ENCODE results near the gene ZNF107. TPM values are rescaled to one million over a fixed set of nuclear protein-coding genes. Genes with fewer than 3 reads are reported as not detected.

The ZNF107 gene
- total RNA-seq, 1 donor, result 1.8 TPM

DNA sequence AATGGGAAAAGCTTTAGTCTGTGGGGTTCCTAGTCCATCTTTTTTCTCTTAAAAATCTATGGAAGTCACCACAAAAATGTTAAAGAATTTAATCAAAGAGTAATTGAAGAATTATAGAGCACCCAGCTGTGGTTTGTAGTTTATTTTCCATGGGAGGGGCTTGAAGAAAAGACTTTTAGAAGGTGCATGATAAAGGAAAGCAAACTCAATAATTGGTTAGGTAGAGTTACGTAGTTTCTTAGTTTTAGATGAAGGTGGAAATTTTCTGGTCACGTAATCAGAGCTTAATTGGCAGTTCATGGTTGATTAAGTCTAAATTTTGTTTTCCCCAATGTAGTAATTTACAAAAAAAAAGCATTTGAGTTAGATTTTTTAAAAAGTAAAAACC lies 724 bp downstream of the ZNF107 start:
- H3K27ac ChIP-seq (ENCODE audit: low read depth, low read length), result peak overlapping the region; percentile 63
- no peaks in the 10 kb centered on the region for H3K9me3 ChIP-seq (ENCODE audit: low read depth, low read length)
- H3K36me3 ChIP-seq (ENCODE audit: insufficient read depth, low read length), result peaks cover 8% of the 10 kb centered on the region
- peaks cover 3% of the 10 kb centered on the region for H3K4me1 ChIP-seq (ENCODE audit: insufficient read depth, low read length)
- TF ChIP-seq, protein P1, sequence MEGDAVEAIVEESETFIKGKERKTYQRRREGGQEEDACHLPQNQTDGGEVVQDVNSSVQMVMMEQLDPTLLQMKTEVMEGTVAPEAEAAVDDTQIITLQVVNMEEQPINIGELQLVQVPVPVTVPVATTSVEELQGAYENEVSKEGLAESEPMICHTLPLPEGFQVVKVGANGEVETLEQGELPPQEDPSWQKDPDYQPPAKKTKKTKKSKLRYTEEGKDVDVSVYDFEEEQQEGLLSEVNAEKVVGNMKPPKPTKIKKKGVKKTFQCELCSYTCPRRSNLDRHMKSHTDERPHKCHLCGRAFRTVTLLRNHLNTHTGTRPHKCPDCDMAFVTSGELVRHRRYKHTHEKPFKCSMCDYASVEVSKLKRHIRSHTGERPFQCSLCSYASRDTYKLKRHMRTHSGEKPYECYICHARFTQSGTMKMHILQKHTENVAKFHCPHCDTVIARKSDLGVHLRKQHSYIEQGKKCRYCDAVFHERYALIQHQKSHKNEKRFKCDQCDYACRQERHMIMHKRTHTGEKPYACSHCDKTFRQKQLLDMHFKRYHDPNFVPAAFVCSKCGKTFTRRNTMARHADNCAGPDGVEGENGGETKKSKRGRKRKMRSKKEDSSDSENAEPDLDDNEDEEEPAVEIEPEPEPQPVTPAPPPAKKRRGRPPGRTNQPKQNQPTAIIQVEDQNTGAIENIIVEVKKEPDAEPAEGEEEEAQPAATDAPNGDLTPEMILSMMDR (IDR thresholded peaks at IDR 0.05; ENCODE audit: extremely low read depth, low read depth, low read length), result no peak
- H3K79me2 ChIP-seq (ENCODE audit: insufficient read depth, low read length), result peaks cover 42% of the 10 kb centered on the region
- no peaks in the 10 kb centered on the region for H3K27me3 ChIP-seq (ENCODE audit: insufficient read depth, low read length)
- DNase-seq (ENCODE audit: insufficient read length, low spot score, missing footprints), result no peak
- H4K20me1 ChIP-seq (ENCODE audit: insufficient read depth, low read length), result no peaks in the 10 kb centered on the region
- H3K4me3 ChIP-seq (ENCODE audit: insufficient read depth, low read length), result peak overlapping the region; percentile 89
- peak overlapping the region; percentile 95 for H2AFZ ChIP-seq (ENCODE audit: low read length)
- peak overlapping the region; percentile 86 for H3K4me2 ChIP-seq (ENCODE audit: insufficient read depth, low read length)

DNA sequence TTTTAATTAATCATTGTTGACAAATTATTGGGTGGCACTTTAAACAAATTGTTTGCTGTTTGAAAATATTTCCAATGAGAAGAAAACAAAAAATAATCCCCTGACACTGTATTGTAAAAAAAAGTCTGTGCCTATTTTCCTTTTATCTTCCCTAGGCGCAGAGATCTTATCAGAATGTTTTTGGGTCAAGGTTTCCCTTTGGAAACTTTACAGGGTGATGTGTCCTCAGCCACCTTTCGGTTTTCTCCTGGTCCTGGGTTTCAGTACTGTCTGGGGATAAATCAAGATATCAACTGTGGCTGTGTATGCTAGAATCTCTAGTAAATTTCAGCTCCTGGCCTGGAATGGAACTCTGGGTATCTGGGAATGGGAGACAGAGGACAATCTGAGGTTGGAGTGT lies 1.4 kb downstream of the ZNF107 start:
- H3K4me1 ChIP-seq (ENCODE audit: insufficient read depth, low read length), result peaks cover 3% of the 10 kb centered on the region
- peaks cover 8% of the 10 kb centered on the region for H3K36me3 ChIP-seq (ENCODE audit: insufficient read depth, low read length)
- peak overlapping the region; percentile 86 for H3K4me2 ChIP-seq (ENCODE audit: insufficient read depth, low read length)
- H3K79me2 ChIP-seq (ENCODE audit: insufficient read depth, low read length), result peaks cover 45% of the 10 kb centered on the region
- DNase-seq (ENCODE audit: insufficient read length, low spot score, missing footprints), result no peak
- H3K27me3 ChIP-seq (ENCODE audit: insufficient read depth, low read length), result no peaks in the 10 kb centered on the region
- no peaks in the 10 kb centered on the region for H4K20me1 ChIP-seq (ENCODE audit: insufficient read depth, low read length)
- H3K4me3 ChIP-seq (ENCODE audit: insufficient read depth, low read length), result no peak overlapping the region
- H3K9me3 ChIP-seq (ENCODE audit: low read depth, low read length), result no peaks in the 10 kb centered on the region
- TF ChIP-seq, protein P1 (IDR thresholded peaks at IDR 0.05; ENCODE audit: extremely low read depth, low read depth, low read length), result no peak
- H2AFZ ChIP-seq (ENCODE audit: low read length), result no peak overlapping the region
- H3K27ac ChIP-seq (ENCODE audit: low read depth, low read length), result peak overlapping the region; percentile 63

DNA sequence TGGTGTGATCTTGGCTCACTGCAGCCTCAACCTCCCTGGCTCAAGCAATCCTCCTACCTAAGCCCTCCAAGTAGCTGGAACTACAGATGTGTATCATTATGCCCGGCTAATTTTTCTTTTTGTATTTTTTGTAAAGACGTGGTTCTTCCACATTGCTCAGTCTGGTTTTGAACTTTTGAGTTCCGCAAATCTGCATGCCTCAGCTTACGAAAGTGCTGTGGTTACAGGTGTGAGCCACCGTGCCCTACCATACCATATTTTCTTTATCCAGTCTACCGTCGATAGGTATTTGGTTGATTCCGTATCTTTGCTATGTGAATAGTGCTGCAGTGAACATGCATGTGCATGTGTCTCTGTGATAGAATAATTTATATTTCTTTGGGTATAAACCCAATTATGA lies 6.5 kb downstream of the ZNF107 start:
- DNase-seq (ENCODE audit: insufficient read length, low spot score, missing footprints), result no peak
- peaks cover 8% of the 10 kb centered on the region for H3K36me3 ChIP-seq (ENCODE audit: insufficient read depth, low read length)
- H3K27ac ChIP-seq (ENCODE audit: low read depth, low read length), result no peak overlapping the region
- H3K9me3 ChIP-seq (ENCODE audit: low read depth, low read length), result no peaks in the 10 kb centered on the region
- TF ChIP-seq, protein P1 (IDR thresholded peaks at IDR 0.05; ENCODE audit: extremely low read depth, low read depth, low read length), result no peak
- H3K4me3 ChIP-seq (ENCODE audit: insufficient read depth, low read length), result no peak overlapping the region
- H3K27me3 ChIP-seq (ENCODE audit: insufficient read depth, low read length), result no peaks in the 10 kb centered on the region
- no peak overlapping the region for H3K4me2 ChIP-seq (ENCODE audit: insufficient read depth, low read length)
- H2AFZ ChIP-seq (ENCODE audit: low read length), result no peak overlapping the region
- peaks cover 2% of the 10 kb centered on the region for H3K4me1 ChIP-seq (ENCODE audit: insufficient read depth, low read length)
- H3K79me2 ChIP-seq (ENCODE audit: insufficient read depth, low read length), result peaks cover 78% of the 10 kb centered on the region
- no peaks in the 10 kb centered on the region for H4K20me1 ChIP-seq (ENCODE audit: insufficient read depth, low read length)

DNA sequence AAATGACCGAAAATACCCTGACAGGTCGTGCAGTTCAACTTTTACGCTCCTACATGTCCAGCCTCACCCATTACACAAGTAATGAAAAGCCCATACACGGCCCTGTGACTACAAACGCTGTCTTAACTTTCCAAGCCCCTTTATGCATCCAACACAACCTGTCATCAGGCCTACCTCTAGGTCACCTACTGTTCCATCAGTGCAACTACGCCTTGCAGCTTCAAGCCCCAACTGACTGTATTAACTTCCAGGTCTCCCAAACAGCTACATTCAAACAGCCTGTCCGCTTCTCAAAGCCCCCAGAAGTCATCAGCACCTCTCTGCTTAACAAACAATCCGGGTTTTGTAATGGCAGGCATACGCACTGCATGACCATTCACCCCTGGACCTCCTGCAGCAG lies 19.2 kb downstream of the ZNF107 start:
- no peak overlapping the region for H3K27ac ChIP-seq (ENCODE audit: low read depth, low read length)
- H3K4me2 ChIP-seq (ENCODE audit: insufficient read depth, low read length), result no peak overlapping the region
- TF ChIP-seq, protein P1 (IDR thresholded peaks at IDR 0.05; ENCODE audit: extremely low read depth, low read depth, low read length), result no peak
- no peaks in the 10 kb centered on the region for H4K20me1 ChIP-seq (ENCODE audit: insufficient read depth, low read length)
- peaks cover 27% of the 10 kb centered on the region for H3K36me3 ChIP-seq (ENCODE audit: insufficient read depth, low read length)
- H3K4me3 ChIP-seq (ENCODE audit: insufficient read depth, low read length), result no peak overlapping the region
- DNase-seq (ENCODE audit: insufficient read length, low spot score, missing footprints), result no peak
- peaks cover 11% of the 10 kb centered on the region for H3K79me2 ChIP-seq (ENCODE audit: insufficient read depth, low read length)
- H3K27me3 ChIP-seq (ENCODE audit: insufficient read depth, low read length), result no peaks in the 10 kb centered on the region
- H3K9me3 ChIP-seq (ENCODE audit: low read depth, low read length), result no peaks in the 10 kb centered on the region
- H3K4me1 ChIP-seq (ENCODE audit: insufficient read depth, low read length), result no peaks in the 10 kb centered on the region
- H2AFZ ChIP-seq (ENCODE audit: low read length), result no peak overlapping the region
